HEK293T (cell line): ENCODE measurements around the gene CLEC1A.

Source experiments
- FOXK2 ChIP-seq: fragments of 450-650 bp; IDR thresholded peaks from 2 replicates; pipeline ENCODE4 v1.6.1; 2016; ENCODE audit warnings: mild to moderate bottlenecking
- SP1 ChIP-seq: fragments of 450-650 bp; IDR thresholded peaks from 2 replicates; pipeline ENCODE4 v1.6.1; 2017

DNA sequence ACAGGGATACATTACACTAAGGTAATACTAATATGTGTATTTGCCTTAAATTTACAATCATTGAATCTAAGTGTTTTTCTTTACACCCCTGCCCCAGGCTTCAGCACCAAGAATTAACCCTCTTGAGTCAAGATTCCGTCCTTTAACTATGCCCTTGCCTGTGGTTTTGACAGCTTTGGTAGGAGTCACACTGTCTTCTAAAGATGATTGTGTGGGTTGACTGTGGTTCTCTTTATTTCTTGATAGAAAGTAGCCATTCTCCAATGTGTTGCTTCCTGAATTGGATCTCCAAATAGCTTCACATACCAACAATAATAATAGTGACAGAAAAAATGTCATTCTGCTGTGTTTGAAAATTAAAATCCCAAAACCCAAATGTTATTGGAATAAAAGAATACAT lies 27.6 kb upstream of the CLEC1A start:
- TF ChIP-seq FOXK2 (no peak), SP1 (no peak)
